Measurements from ENCODE around the gene DUSP3. TPM values are rescaled to one million over a fixed set of nuclear protein-coding genes. Genes with fewer than 3 reads are reported as not detected.

DUSP3 gene
- polyA plus RNA-seq, 4 donors: 31.1 to 88.6 (median 72.2) TPM

GRCh38 chr17:43750153-43750552 is 28.6 kb downstream of the DUSP3 start:
- WGBS, 3 donors: 77 to 82% (median 80%) methylated on average over 5 of the region's 5 CpGs
- Histone ChIP-seq H3K4me3 (ENCODE audit: low read depth in 1 of 3, low read length in 3 of 3) (no peak overlapping the region), H3K36me3 (ENCODE audit: control insufficient read depth in 3 of 3, insufficient read depth in 2 of 3, low read depth in 1 of 3, low read length in 3 of 3) (no peaks in the 10 kb centered on the region), H3K27me3 (ENCODE audit: control insufficient read depth in 3 of 3, insufficient read depth in 3 of 3, low read length in 3 of 3) (peaks cover 2 to 26% (median 4%) of the 10 kb centered on the region in 3 donors), H3K9me3 (ENCODE audit: control insufficient read depth in 2 of 2, insufficient read depth in 1 of 2, low read depth in 1 of 2, low read length in 1 of 2) (no peaks in the 10 kb centered on the region), H3K27ac (ENCODE audit: low read depth in 1 of 3, low read length in 2 of 3) (no peak overlapping the region), H3K4me1 (ENCODE audit: control insufficient read depth in 3 of 3, insufficient read depth in 2 of 3, low read depth in 1 of 3, low read length in 2 of 3) (peaks cover 0 to 3% (median 0%) of the 10 kb centered on the region in 3 donors)
- FAIRE-seq (no peak), DNase-seq (no peak)

- DNase-seq: no peak
- H3K27ac ChIP-seq (ENCODE audit: low read depth in 1 of 3, low read length in 2 of 3): no peak overlapping the region
- WGBS, 3 donors: 7 to 32% (median 27%) methylated on average over 6 of the region's 6 CpGs
- H3K4me1 ChIP-seq (ENCODE audit: control insufficient read depth in 3 of 3, insufficient read depth in 2 of 3, low read depth in 1 of 3, low read length in 2 of 3): no peaks in the 10 kb centered on the region
- no peaks in the 10 kb centered on the region for H3K9me3 ChIP-seq (ENCODE audit: control insufficient read depth in 2 of 2, insufficient read depth in 1 of 2, low read depth in 1 of 2, low read length in 1 of 2)
- H3K36me3 ChIP-seq (ENCODE audit: control insufficient read depth in 3 of 3, insufficient read depth in 2 of 3, low read depth in 1 of 3, low read length in 3 of 3): no peaks in the 10 kb centered on the region
- H3K4me3 ChIP-seq (ENCODE audit: low read depth in 1 of 3, low read length in 3 of 3): no peak overlapping the region
- FAIRE-seq: no peak
- H3K27me3 ChIP-seq (ENCODE audit: control insufficient read depth in 3 of 3, insufficient read depth in 3 of 3, low read length in 3 of 3): peaks cover 0 to 20% (median 2%) of the 10 kb centered on the region in 3 donors
Measured at GRCh38 chr17:43745541-43745940, 33.2 kb downstream of the DUSP3 start.

GRCh38 chr17:43741636-43742035 is 37.1 kb downstream of the DUSP3 start:
- DNase-seq (no peak), FAIRE-seq (no peak)
- WGBS, 3 donors: 83 to 92% (median 90%) methylated on average over 5 of the region's 5 CpGs
- H3K4me1 ChIP-seq (ENCODE audit: control insufficient read depth in 3 of 3, insufficient read depth in 2 of 3, low read depth in 1 of 3, low read length in 2 of 3): no peaks in the 10 kb centered on the region
- peaks cover 0 to 23% (median 2%) of the 10 kb centered on the region in 3 donors for H3K27me3 ChIP-seq (ENCODE audit: control insufficient read depth in 3 of 3, insufficient read depth in 3 of 3, low read length in 3 of 3)
- H3K9me3 ChIP-seq (ENCODE audit: control insufficient read depth in 2 of 2, insufficient read depth in 1 of 2, low read depth in 1 of 2, low read length in 1 of 2): no peaks in the 10 kb centered on the region
- no peak overlapping the region for H3K4me3 ChIP-seq (ENCODE audit: low read depth in 1 of 3, low read length in 3 of 3)
- no peak overlapping the region for H3K27ac ChIP-seq (ENCODE audit: low read depth in 1 of 3, low read length in 2 of 3)
- H3K36me3 ChIP-seq (ENCODE audit: control insufficient read depth in 3 of 3, insufficient read depth in 2 of 3, low read depth in 1 of 3, low read length in 3 of 3): no peaks in the 10 kb centered on the region

- Histone ChIP-seq H3K9me3 (ENCODE audit: control insufficient read depth in 2 of 2, insufficient read depth in 1 of 2, low read depth in 1 of 2, low read length in 1 of 2) (no peaks in the 10 kb centered on the region), H3K27me3 (ENCODE audit: control insufficient read depth in 3 of 3, insufficient read depth in 3 of 3, low read length in 3 of 3) (peaks cover 0 to 23% (median 2%) of the 10 kb centered on the region in 3 donors), H3K4me1 (ENCODE audit: control insufficient read depth in 3 of 3, insufficient read depth in 2 of 3, low read depth in 1 of 3, low read length in 2 of 3) (no peaks in the 10 kb centered on the region), H3K27ac (ENCODE audit: low read depth in 1 of 3, low read length in 2 of 3) (no peak overlapping the region), H3K36me3 (ENCODE audit: control insufficient read depth in 3 of 3, insufficient read depth in 2 of 3, low read depth in 1 of 3, low read length in 3 of 3) (no peaks in the 10 kb centered on the region), H3K4me3 (ENCODE audit: low read depth in 1 of 3, low read length in 3 of 3) (no peak overlapping the region)
- FAIRE-seq (no peak), DNase-seq (no peak)
- 82 to 85% (median 84%) methylated on average over 4 of the region's 4 CpGs for WGBS, 3 donors
Measured at GRCh38 chr17:43740541-43740940, 38.2 kb downstream of the DUSP3 start.

- no peak overlapping the region for H3K4me3 ChIP-seq (ENCODE audit: low read depth in 1 of 3, low read length in 3 of 3)
- FAIRE-seq (no peak), DNase-seq (no peak)
- H3K36me3 ChIP-seq (ENCODE audit: control insufficient read depth in 3 of 3, insufficient read depth in 2 of 3, low read depth in 1 of 3, low read length in 3 of 3): no peaks in the 10 kb centered on the region
- H3K9me3 ChIP-seq (ENCODE audit: control insufficient read depth in 2 of 2, insufficient read depth in 1 of 2, low read depth in 1 of 2, low read length in 1 of 2): peaks cover 0 to 6% of the 10 kb centered on the region in 2 donors
- H3K27me3 ChIP-seq (ENCODE audit: control insufficient read depth in 3 of 3, insufficient read depth in 3 of 3, low read length in 3 of 3): peaks cover 0 to 3% (median 0%) of the 10 kb centered on the region in 3 donors
- H3K4me1 ChIP-seq (ENCODE audit: control insufficient read depth in 3 of 3, insufficient read depth in 2 of 3, low read depth in 1 of 3, low read length in 2 of 3): no peaks in the 10 kb centered on the region
- no peak overlapping the region for H3K27ac ChIP-seq (ENCODE audit: low read depth in 1 of 3, low read length in 2 of 3)
- WGBS, 3 donors: 70 to 82% (median 81%) methylated on average over 2 of the region's 2 CpGs
Measured at GRCh38 chr17:43737722-43738121, 41.1 kb downstream of the DUSP3 start.

- FAIRE-seq (no peak), DNase-seq (no peak)
- Histone ChIP-seq H3K36me3 (ENCODE audit: control insufficient read depth in 3 of 3, insufficient read depth in 2 of 3, low read depth in 1 of 3, low read length in 3 of 3) (no peaks in the 10 kb centered on the region), H3K9me3 (ENCODE audit: control insufficient read depth in 2 of 2, insufficient read depth in 1 of 2, low read depth in 1 of 2, low read length in 1 of 2) (peaks cover 0 to 6% of the 10 kb centered on the region in 2 donors), H3K27me3 (ENCODE audit: control insufficient read depth in 3 of 3, insufficient read depth in 3 of 3, low read length in 3 of 3) (peaks cover 0 to 3% (median 0%) of the 10 kb centered on the region in 3 donors), H3K4me1 (ENCODE audit: control insufficient read depth in 3 of 3, insufficient read depth in 2 of 3, low read depth in 1 of 3, low read length in 2 of 3) (no peaks in the 10 kb centered on the region), H3K27ac (ENCODE audit: low read depth in 1 of 3, low read length in 2 of 3) (no peak overlapping the region), H3K4me3 (ENCODE audit: low read depth in 1 of 3, low read length in 3 of 3) (no peak overlapping the region)
- WGBS, 3 donors: 84 to 92% (median 88%) methylated on average over 2 of the region's 2 CpGs
Measured at GRCh38 chr17:43736389-43736788, 42.4 kb downstream of the DUSP3 start.

- FAIRE-seq (no peak), DNase-seq (no peak)
- no peaks in the 10 kb centered on the region for H3K4me1 ChIP-seq (ENCODE audit: control insufficient read depth in 3 of 3, insufficient read depth in 2 of 3, low read depth in 1 of 3, low read length in 2 of 3)
- no peak overlapping the region for H3K27ac ChIP-seq (ENCODE audit: low read depth in 1 of 3, low read length in 2 of 3)
- H3K27me3 ChIP-seq (ENCODE audit: control insufficient read depth in 3 of 3, insufficient read depth in 3 of 3, low read length in 3 of 3): peaks cover 0 to 3% (median 0%) of the 10 kb centered on the region in 3 donors
- H3K4me3 ChIP-seq (ENCODE audit: low read depth in 1 of 3, low read length in 3 of 3): no peak overlapping the region
- H3K9me3 ChIP-seq (ENCODE audit: control insufficient read depth in 2 of 2, insufficient read depth in 1 of 2, low read depth in 1 of 2, low read length in 1 of 2): peaks cover 0 to 6% of the 10 kb centered on the region in 2 donors
- WGBS, 3 donors: 64 to 85% (median 77%) methylated on average over 5 of the region's 5 CpGs
- H3K36me3 ChIP-seq (ENCODE audit: control insufficient read depth in 3 of 3, insufficient read depth in 2 of 3, low read depth in 1 of 3, low read length in 3 of 3): no peaks in the 10 kb centered on the region
Measured at GRCh38 chr17:43734376-43734775, 44.4 kb downstream of the DUSP3 start.

- no peak for DNase-seq
- H3K27me3 ChIP-seq (ENCODE audit: control insufficient read depth in 3 of 3, insufficient read depth in 3 of 3, low read length in 3 of 3): peaks cover 0 to 3% (median 0%) of the 10 kb centered on the region in 3 donors
- no peaks in the 10 kb centered on the region for H3K36me3 ChIP-seq (ENCODE audit: control insufficient read depth in 3 of 3, insufficient read depth in 2 of 3, low read depth in 1 of 3, low read length in 3 of 3)
- no peak overlapping the region for H3K4me3 ChIP-seq (ENCODE audit: low read depth in 1 of 3, low read length in 3 of 3)
- H3K4me1 ChIP-seq (ENCODE audit: control insufficient read depth in 3 of 3, insufficient read depth in 2 of 3, low read depth in 1 of 3, low read length in 2 of 3): no peaks in the 10 kb centered on the region
- no peak overlapping the region for H3K27ac ChIP-seq (ENCODE audit: low read depth in 1 of 3, low read length in 2 of 3)
- 71 to 79% (median 78%) methylated on average over 1 of the region's 1 CpG for WGBS, 3 donors
- FAIRE-seq: no peak
- peaks cover 0 to 6% of the 10 kb centered on the region in 2 donors for H3K9me3 ChIP-seq (ENCODE audit: control insufficient read depth in 2 of 2, insufficient read depth in 1 of 2, low read depth in 1 of 2, low read length in 1 of 2)
Measured at GRCh38 chr17:43733956-43734355, 44.8 kb downstream of the DUSP3 start.

GRCh38 chr17:43732958-43733357 is 45.8 kb downstream of the DUSP3 start:
- H3K27me3 ChIP-seq (ENCODE audit: control insufficient read depth in 3 of 3, insufficient read depth in 3 of 3, low read length in 3 of 3): peaks cover 0 to 1% (median 0%) of the 10 kb centered on the region in 3 donors
- peaks cover 0 to 6% of the 10 kb centered on the region in 2 donors for H3K9me3 ChIP-seq (ENCODE audit: control insufficient read depth in 2 of 2, insufficient read depth in 1 of 2, low read depth in 1 of 2, low read length in 1 of 2)
- no peaks in the 10 kb centered on the region for H3K4me1 ChIP-seq (ENCODE audit: control insufficient read depth in 3 of 3, insufficient read depth in 2 of 3, low read depth in 1 of 3, low read length in 2 of 3)
- FAIRE-seq: no peak
- DNase-seq: no peak
- H3K36me3 ChIP-seq (ENCODE audit: control insufficient read depth in 3 of 3, insufficient read depth in 2 of 3, low read depth in 1 of 3, low read length in 3 of 3): no peaks in the 10 kb centered on the region
- WGBS, 3 donors: 96 to 97% (median 96%) methylated on average over 2 of the region's 2 CpGs
- H3K4me3 ChIP-seq (ENCODE audit: low read depth in 1 of 3, low read length in 3 of 3): no peak overlapping the region
- no peak overlapping the region for H3K27ac ChIP-seq (ENCODE audit: low read depth in 1 of 3, low read length in 2 of 3)
